Measurements from ENCODE around the gene COX6A2.
"Not testable (repeated sequence)": the region's sequence is repeated elsewhere in the genome, so short reads cannot be mapped to it uniquely, and the experiment has no call there.

COX6A2 gene

GRCh38 chr16:31423801-31424200 lies 4.4 kb downstream of the COX6A2 start:
- H3K27me3 ChIP-seq (ENCODE audit: control insufficient read depth, insufficient read depth, low read length): no peaks in the 10 kb centered on the region
- H3K4me1 ChIP-seq: peaks cover 2% of the 10 kb centered on the region
- no peak overlapping the region for H2AFZ ChIP-seq
- no peaks in the 10 kb centered on the region for H3K79me2 ChIP-seq
- no peak overlapping the region for H3K9ac ChIP-seq
- H3K36me3 ChIP-seq (ENCODE audit: control insufficient read depth, insufficient read depth, low read length): no peaks in the 10 kb centered on the region
- H3K4me3 ChIP-seq (ENCODE audit: low read depth, low read length): no peak overlapping the region
- no peaks in the 10 kb centered on the region for H3K9me3 ChIP-seq (ENCODE audit: control insufficient read depth, low read length)
- H3K4me2 ChIP-seq (ENCODE audit: low read length): no peak overlapping the region
- TF ChIP-seq CTCF (IDR thresholded peaks at IDR 0.05): no peak
- H3K27ac ChIP-seq: no peak overlapping the region

- Histone ChIP-seq H3K9ac (no peak overlapping the region), H3K4me2 (ENCODE audit: low read length) (no peak overlapping the region), H3K4me3 (ENCODE audit: low read depth, low read length) (no peak overlapping the region), H3K4me1 (peaks cover 2% of the 10 kb centered on the region), H3K9me3 (ENCODE audit: control insufficient read depth, low read length) (no peaks in the 10 kb centered on the region), H3K36me3 (ENCODE audit: control insufficient read depth, insufficient read depth, low read length) (no peaks in the 10 kb centered on the region), H2AFZ (no peak overlapping the region), H3K27me3 (ENCODE audit: control insufficient read depth, insufficient read depth, low read length) (no peaks in the 10 kb centered on the region), H3K79me2 (no peaks in the 10 kb centered on the region), H3K27ac (no peak overlapping the region)
- TF ChIP-seq CTCF (IDR thresholded peaks at IDR 0.05): no peak
These were observed 4.9 kb downstream of the COX6A2 start for GRCh38 chr16:31423241-31423640.

GRCh38 chr16:31421587-31421986 lies 6.6 kb downstream of the COX6A2 start:
- Histone ChIP-seq H2AFZ (no peak overlapping the region), H3K4me3 (ENCODE audit: low read depth, low read length) (no peak overlapping the region), H3K79me2 (no peaks in the 10 kb centered on the region), H3K4me2 (ENCODE audit: low read length) (no peak overlapping the region), H3K36me3 (ENCODE audit: control insufficient read depth, insufficient read depth, low read length) (no peaks in the 10 kb centered on the region), H3K27ac (no peak overlapping the region), H3K4me1 (no peaks in the 10 kb centered on the region), H3K27me3 (ENCODE audit: control insufficient read depth, insufficient read depth, low read length) (no peaks in the 10 kb centered on the region), H3K9ac (no peak overlapping the region), H3K9me3 (ENCODE audit: control insufficient read depth, low read length) (no peaks in the 10 kb centered on the region)
- TF ChIP-seq CTCF (IDR thresholded peaks at IDR 0.05): no peak

- no peaks in the 10 kb centered on the region for H3K79me2 ChIP-seq
- H3K27ac ChIP-seq: no peak overlapping the region
- no peak overlapping the region for H3K9ac ChIP-seq
- no peak overlapping the region for H2AFZ ChIP-seq
- no peaks in the 10 kb centered on the region for H3K36me3 ChIP-seq (ENCODE audit: control insufficient read depth, insufficient read depth, low read length)
- H3K4me3 ChIP-seq (ENCODE audit: low read depth, low read length): no peak overlapping the region
- H3K9me3 ChIP-seq (ENCODE audit: control insufficient read depth, low read length): no peaks in the 10 kb centered on the region
- H3K4me1 ChIP-seq: no peaks in the 10 kb centered on the region
- TF ChIP-seq CTCF (IDR thresholded peaks at IDR 0.05): no peak
- no peak overlapping the region for H3K4me2 ChIP-seq (ENCODE audit: low read length)
- no peaks in the 10 kb centered on the region for H3K27me3 ChIP-seq (ENCODE audit: control insufficient read depth, insufficient read depth, low read length)
These were observed 8.1 kb downstream of the COX6A2 start for GRCh38 chr16:31420037-31420436.

- H3K4me2 ChIP-seq (ENCODE audit: low read length): no peak overlapping the region
- no peak overlapping the region for H3K27ac ChIP-seq
- H3K9me3 ChIP-seq (ENCODE audit: control insufficient read depth, low read length): no peaks in the 10 kb centered on the region
- H3K4me3 ChIP-seq (ENCODE audit: low read depth, low read length): no peak overlapping the region
- no peak for TF ChIP-seq CTCF (IDR thresholded peaks at IDR 0.05)
- H3K79me2 ChIP-seq: no peaks in the 10 kb centered on the region
- H3K27me3 ChIP-seq (ENCODE audit: control insufficient read depth, insufficient read depth, low read length): no peaks in the 10 kb centered on the region
- no peaks in the 10 kb centered on the region for H3K4me1 ChIP-seq
- no peak overlapping the region for H3K9ac ChIP-seq
- no peak overlapping the region for H2AFZ ChIP-seq
- no peaks in the 10 kb centered on the region for H3K36me3 ChIP-seq (ENCODE audit: control insufficient read depth, insufficient read depth, low read length)
These were observed 10.2 kb downstream of the COX6A2 start for GRCh38 chr16:31417916-31418315.

- H3K27me3 ChIP-seq (ENCODE audit: control insufficient read depth, insufficient read depth, low read length); H3K27ac ChIP-seq; H3K4me1 ChIP-seq; H3K9me3 ChIP-seq (ENCODE audit: control insufficient read depth, low read length); H3K4me2 ChIP-seq (ENCODE audit: low read length); H3K36me3 ChIP-seq (ENCODE audit: control insufficient read depth, insufficient read depth, low read length); H3K9ac ChIP-seq; H3K79me2 ChIP-seq; H3K4me3 ChIP-seq (ENCODE audit: low read depth, low read length); H2AFZ ChIP-seq: not testable (repeated sequence)
These were observed 11.1 kb downstream of the COX6A2 start for GRCh38 chr16:31417036-31417435.

Measured in parathyroid adenoma (tissue), 2 donors.